Activated CD4-positive, alpha-beta T cell treated with anti-CD3 and anti-CD28 coated beads for 4 hours (primary cell): Measurements from ENCODE around the gene SLIT2.

Experiments used
- DNase-seq, 2 donors: peaks; one replicate each; pipeline ENCODE4 v3.0.0-alpha.2; 2020

The SLIT2 gene

GRCh38 chr4:20266215-20267082, 14.7 kb downstream of the SLIT2 start:
- no peak for DNase-seq

- DNase-seq: no peak
These were observed 16.3 kb downstream of the SLIT2 start for GRCh38 chr4:20268028-20268427.

GRCh38 chr4:20269320-20269719, 17.6 kb downstream of the SLIT2 start:
- no peak for DNase-seq

- no peak for DNase-seq
These were observed 20.2 kb downstream of the SLIT2 start for GRCh38 chr4:20271950-20272349.

GRCh38 chr4:20272411-20272872, 20.7 kb downstream of the SLIT2 start:
- no peak for DNase-seq

GRCh38 chr4:20273793-20274192, 22.1 kb downstream of the SLIT2 start:
- no peak for DNase-seq

- no peak for DNase-seq
These were observed 25.1 kb downstream of the SLIT2 start for GRCh38 chr4:20276848-20277247.

- no peak for DNase-seq
These were observed 26.5 kb downstream of the SLIT2 start for GRCh38 chr4:20278195-20278594.

GRCh38 chr4:20279381-20279780, 27.7 kb downstream of the SLIT2 start:
- DNase-seq: no peak

- DNase-seq: no peak
These were observed 29.7 kb downstream of the SLIT2 start for GRCh38 chr4:20281453-20281852.

GRCh38 chr4:20283039-20283438, 31.3 kb downstream of the SLIT2 start:
- DNase-seq: no peak

GRCh38 chr4:20284990-20285389, 33.3 kb downstream of the SLIT2 start:
- DNase-seq: no peak

GRCh38 chr4:20287246-20287645, 35.5 kb downstream of the SLIT2 start:
- no peak for DNase-seq

- DNase-seq: no peak
These were observed 36.4 kb downstream of the SLIT2 start for GRCh38 chr4:20288047-20288650.

GRCh38 chr4:20288846-20289512, 37.3 kb downstream of the SLIT2 start:
- no peak for DNase-seq

GRCh38 chr4:20289782-20290181, 38.1 kb downstream of the SLIT2 start:
- no peak for DNase-seq

GRCh38 chr4:20292739-20293138, 41.0 kb downstream of the SLIT2 start:
- no peak for DNase-seq

- DNase-seq: no peak
These were observed 45.6 kb downstream of the SLIT2 start for GRCh38 chr4:20297261-20297660.

GRCh38 chr4:20297783-20298182, 46.1 kb downstream of the SLIT2 start:
- DNase-seq: no peak

GRCh38 chr4:20298455-20298854, 46.8 kb downstream of the SLIT2 start:
- no peak for DNase-seq

- DNase-seq: no peak
These were observed 47.3 kb downstream of the SLIT2 start for GRCh38 chr4:20298986-20299385.

GRCh38 chr4:20299515-20299914, 47.8 kb downstream of the SLIT2 start:
- DNase-seq: no peak

- DNase-seq: no peak
These were observed 49.5 kb downstream of the SLIT2 start for GRCh38 chr4:20301161-20301560.
